Esophagus muscularis mucosa (tissue), 4 donors: ENCODE measurements around the gene ZBTB4. TPM values are rescaled to one million over a fixed set of nuclear protein-coding genes. Genes with fewer than 3 reads are reported as not detected.

Source experiments
- DNase-seq: peaks from one replicate; pipeline ENCODE4 v3.0.0-alpha.2; 2017; ENCODE audit errors: extremely low spot score
- H3K27ac ChIP-seq, 4 donors: fragments of 200-600 bp; sonication (generic); replicated peaks in 1 of 4; 1 replicate in 3 of 4; 2 replicates in 1 of 4; pipeline ENCODE4 v1.5.1; 2016 to 2019; ENCODE audit warnings: mild to moderate bottlenecking in 1 of 4
- H3K27me3 ChIP-seq, 4 donors: fragments of 200-600 bp; sonication (generic); one replicate each; pipeline versions ENCODE4 v1.5.1 to v1.6.0; 2016 to 2019
- H3K36me3 ChIP-seq, 4 donors: fragments of 200-600 bp; sonication (generic); one replicate each; pipeline ENCODE4 v1.5.1; 2016 to 2019
- H3K4me1 ChIP-seq, 4 donors: fragments of 200-600 bp; sonication (generic); one replicate each; pipeline ENCODE4 v1.5.1; 2016 to 2019
- H3K4me3 ChIP-seq, 4 donors: fragments of 200-600 bp; sonication (generic); 1 replicate in 2 of 4; 2 replicates in 2 of 4; pipeline ENCODE4 v1.5.1; 2016 to 2019; ENCODE audit warnings: mild to moderate bottlenecking in 4 of 4, moderate library complexity in 1 of 4
- H3K9me3 ChIP-seq, 4 donors: fragments of 200-600 bp; sonication (generic); 1 replicate in 3 of 4; 2 replicates in 1 of 4; pipeline ENCODE4 v1.5.1; 2016 to 2019
- CTCF ChIP-seq, 3 experiments: fragments of 200-600 bp in 2 of 3; fragments of 450-650 bp in 1 of 3; sonication (generic) in 2 of 3; IDR thresholded peaks; one replicate each; pipeline ENCODE4 v1.5.1; 2017 to 2019; ENCODE audit warnings: antibody characterized with exemption in 3 of 3, mild to moderate bottlenecking in 2 of 3, moderate library complexity in 1 of 3
- EP300 ChIP-seq: sonication (generic); formaldehyde crosslinking; IDR thresholded peaks from one replicate; pipeline ENCODE4 v1.6.1; 2017; ENCODE audit warnings: antibody characterized with exemption
- POLR2A ChIP-seq: fragments of 450-650 bp; IDR thresholded peaks from one replicate; pipeline ENCODE4 v1.6.1; 2017; ENCODE audit warnings: antibody characterized with exemption, moderate library complexity, mild to moderate bottlenecking, low read depth
- POLR2AphosphoS5 ChIP-seq, 2 donors: sonication (generic); formaldehyde crosslinking; IDR thresholded peaks; one replicate each; pipeline ENCODE4 v1.6.1; 2017; ENCODE audit warnings: antibody characterized with exemption in 2 of 2
- WGBS: methylation state at CpG from one replicate; pipeline ENCODE4 v1.1.5; 2018; 5-methylcytosine and 5-hydroxymethylcytosine counted together
- intact Hi-C: fragments of 100-400 bp; cut with DNase I; formaldehyde crosslinking; loops from one replicate; pipeline ENCODE4 v1.15.1; 2023
- total RNA-seq, 4 donors: library from RNA; depleted of rRNA; stranded (reverse); fragments of >200 nt; gene quantifications; one replicate each; pipeline versions ENCODE4 v1.1.0 to v1.2.1, GENCODE V29; 2016

The ZBTB4 gene
- total RNA-seq, 4 donors from 2014 or later, result 57.5 to 113 (median 87.7) TPM

- H3K4me1 ChIP-seq, result no peaks in the 10 kb centered on the region
- H3K9me3 ChIP-seq, result no peaks in the 10 kb centered on the region
- no peak overlapping the region for H3K4me3 ChIP-seq
- no peak overlapping the region for H3K27ac ChIP-seq
- H3K27me3 ChIP-seq, result no peaks in the 10 kb centered on the region
- WGBS, result 96% methylated on average over 11 of the region's 16 CpGs
- peaks cover 0 to 20% (median 9%) of the 10 kb centered on the region in 4 donors for H3K36me3 ChIP-seq
- no peak for TF ChIP-seq EP300
- TF ChIP-seq CTCF (IDR thresholded peaks at IDR 0.05), result no peak
- no peak for TF ChIP-seq POLR2A
- no peak for TF ChIP-seq POLR2AphosphoS5 (IDR thresholded peaks at IDR 0.05)
- no peak for DNase-seq
- intact Hi-C loops, result no loop called here
Measured at GRCh38 chr17:7421186-7421585, 58.2 kb downstream of the ZBTB4 start.

DNA sequence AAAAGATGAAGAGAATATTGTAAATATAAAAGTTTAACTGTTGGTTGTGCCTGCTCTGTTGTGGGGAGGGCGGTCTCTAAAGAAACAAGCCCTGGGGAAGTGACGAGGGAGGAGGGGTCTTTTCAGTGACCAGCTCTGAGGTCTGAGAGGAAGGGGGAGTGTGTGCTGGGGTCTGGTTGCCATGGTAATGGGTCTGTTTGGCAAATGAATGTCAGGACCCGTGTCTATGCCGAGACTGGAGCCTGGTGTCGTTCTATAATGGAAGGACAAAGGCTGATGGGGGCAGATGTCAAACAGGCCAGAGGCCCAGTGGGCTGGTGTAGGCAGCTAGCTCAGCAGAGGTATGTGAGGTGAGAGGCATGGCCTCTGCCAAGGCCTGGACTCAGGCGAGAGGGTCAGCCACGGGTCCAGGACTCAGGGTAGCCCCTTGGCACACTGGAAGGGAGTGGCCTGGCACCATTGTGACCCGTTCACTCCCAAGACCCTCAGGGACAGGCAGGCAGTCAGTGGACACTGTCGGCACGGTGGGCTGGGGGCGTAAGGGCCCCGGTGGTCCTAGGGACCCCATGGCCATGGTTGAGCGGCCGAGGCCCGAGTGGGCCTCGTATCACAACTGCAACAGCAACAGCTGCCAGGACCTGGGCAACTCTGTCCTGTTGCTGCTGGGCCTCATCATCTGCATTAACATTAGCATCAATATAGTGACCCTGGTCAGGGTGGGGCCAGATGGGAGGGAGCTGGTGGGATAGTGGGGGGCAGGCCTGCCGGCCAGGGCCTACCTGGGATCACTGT is 59.4 kb downstream of the ZBTB4 start, which contains the start of gene SPEM1:
Gene SPEM1 (plus strand): TSS at position 506 of the 792 bp plus-strand sequence. CDS start 61 bp downstream, at position 567.
- TF ChIP-seq POLR2A (no peak), POLR2AphosphoS5 (IDR thresholded peaks at IDR 0.05) (no peak), EP300 (no peak), CTCF (IDR thresholded peaks at IDR 0.05) (no peak)
- DNase-seq, result no peak
- 79% methylated on average over 17 of the region's 17 CpGs for WGBS

DNA sequence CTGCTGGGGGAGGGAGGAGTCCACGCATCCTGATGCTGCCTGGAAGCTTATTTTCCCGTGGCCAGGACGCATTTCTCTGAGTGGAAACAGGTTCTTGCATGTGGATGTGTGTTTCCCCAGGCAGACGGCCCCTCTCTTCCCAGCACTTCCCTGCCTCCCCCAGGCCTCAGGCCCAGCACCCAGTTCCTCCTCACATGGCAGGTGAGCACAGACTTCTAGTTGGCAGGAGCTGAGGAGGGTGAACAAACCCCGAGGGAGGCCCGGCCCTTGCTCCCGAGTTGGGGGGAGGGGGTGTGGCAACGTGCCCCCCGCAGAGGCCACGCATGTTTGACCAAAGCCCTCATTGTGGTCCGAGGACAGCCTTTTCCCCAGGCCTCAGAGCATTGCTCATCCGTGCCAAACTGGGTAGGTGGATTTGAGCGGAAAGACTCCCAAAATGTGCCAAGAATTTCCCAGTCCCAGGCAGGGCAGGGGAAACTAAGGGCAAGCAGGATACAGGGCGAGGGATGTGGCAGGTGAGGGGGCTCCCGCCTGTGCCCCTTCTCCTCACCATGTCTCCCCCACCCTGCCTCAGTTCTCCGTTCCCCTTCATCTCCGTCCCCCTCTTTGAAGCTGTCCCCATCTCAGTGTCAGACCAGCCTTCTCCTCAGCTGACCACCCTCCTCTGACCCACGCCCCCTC is 60.8 kb downstream of the ZBTB4 start:
- no peak overlapping the region for H3K27ac ChIP-seq
- WGBS, result 76% methylated on average over 17 of the region's 18 CpGs

More for the DNA sequence above, 59.4 kb downstream of the ZBTB4 start, which contains the start of gene SPEM1:
- Histone ChIP-seq H3K27ac (no peak within 1 kb of the TSS), H3K4me3 (no peak within 1 kb of the TSS), H3K27me3 (no peaks in the 10 kb centered on the region), H3K9me3 (no peaks in the 10 kb centered on the region), H3K4me1 (no peaks in the 10 kb centered on the region), H3K36me3 (peaks cover 0 to 32% (median 15%) of the 10 kb centered on the region in 4 donors)
- intact Hi-C loops, result no loop called here

GRCh38 chr17:7417056-7417655 is 62.3 kb downstream of the ZBTB4 start:
- H3K4me1 ChIP-seq, result no peaks in the 10 kb centered on the region
- H3K27ac ChIP-seq, result no peak overlapping the region
- no peaks in the 10 kb centered on the region for H3K27me3 ChIP-seq
- DNase-seq, result no peak
- intact Hi-C loops, result no loop called here
- H3K9me3 ChIP-seq, result no peaks in the 10 kb centered on the region
- WGBS, result 97% methylated on average over 30 of the region's 54 CpGs
- no peak overlapping the region for H3K4me3 ChIP-seq
- no peak for TF ChIP-seq EP300
- TF ChIP-seq POLR2A, result no peak
- no peak for TF ChIP-seq CTCF (IDR thresholded peaks at IDR 0.05)
- no peak for TF ChIP-seq POLR2AphosphoS5 (IDR thresholded peaks at IDR 0.05)
- H3K36me3 ChIP-seq, result peaks cover 0 to 39% (median 19%) of the 10 kb centered on the region in 4 donors

More for the DNA sequence above, 60.8 kb downstream of the ZBTB4 start:
- DNase-seq, result no peak
- no peaks in the 10 kb centered on the region for H3K9me3 ChIP-seq
- intact Hi-C loops, result no loop called here
- TF ChIP-seq POLR2A (no peak), POLR2AphosphoS5 (IDR thresholded peaks at IDR 0.05) (no peak), CTCF (IDR thresholded peaks at IDR 0.05) (no peak), EP300 (no peak)
- no peaks in the 10 kb centered on the region for H3K4me1 ChIP-seq
- H3K27me3 ChIP-seq, result no peaks in the 10 kb centered on the region
- peaks cover 0 to 39% (median 19%) of the 10 kb centered on the region in 4 donors for H3K36me3 ChIP-seq
- H3K4me3 ChIP-seq, result no peak overlapping the region
